Activated CD8-positive, alpha-beta T cell treated with anti-CD3 and anti-CD28 coated beads for 36 hours (primary cell): Measurements from ENCODE around the gene POU3F1. TPM values are rescaled to one million over a fixed set of nuclear protein-coding genes. Genes with fewer than 3 reads are reported as not detected.
A peak's percentile ranks its signal among the peaks of the same experiment; 100 is the strongest.

ENCODE experiments used
- ATAC-seq: fragments of 200-7000 bp; cut with Tn5 transposase; one replicate; pipeline ENCODE4 v1.10.0; 2021; ENCODE audit warnings: mild to moderate bottlenecking, moderate library complexity
- CTCF ChIA-PET: fragments of 350-600 bp; sonication (Branson Sonifier 250); formaldehyde crosslinking; loops from one replicate; lab custom pipeline; 2021; ENCODE audit warnings: antibody characterized with exemption; lab: Charles Lee
- POLR2A ChIA-PET: fragments of 350-600 bp; sonication (Branson Sonifier 250); formaldehyde crosslinking; loops from one replicate; lab custom pipeline; 2021; ENCODE audit warnings: antibody characterized with exemption; lab: Charles Lee
- DNase-seq: peaks from one replicate; pipeline ENCODE4 v3.0.0-alpha.2; 2020
- H3K27ac Mint-ChIP-seq: one replicate; pipeline ENCODE4 v1.8.0; 2021; ENCODE audit warnings: mild to moderate bottlenecking, mixed read lengths
- H3K27me3 Mint-ChIP-seq: one replicate; pipeline ENCODE4 v1.8.0; 2021; ENCODE audit warnings: mixed read lengths
- H3K36me3 Mint-ChIP-seq: one replicate; pipeline ENCODE4 v1.8.0; 2021; ENCODE audit warnings: low read depth, mixed read lengths
- H3K4me1 Mint-ChIP-seq: one replicate; pipeline ENCODE4 v1.8.0; 2021; ENCODE audit warnings: low read depth, mixed read lengths
- H3K4me3 Mint-ChIP-seq: one replicate; pipeline ENCODE4 v1.8.0; 2021; ENCODE audit warnings: mild to moderate bottlenecking, moderate library complexity, mixed read lengths
- H3K9me3 Mint-ChIP-seq: one replicate; pipeline ENCODE4 v1.8.0; 2021; ENCODE audit warnings: mixed read lengths
- CTCF ChIP-seq: fragments of 200-600 bp; IDR thresholded peaks from one replicate; pipeline ENCODE4 v1.8.0; 2022; ENCODE audit warnings: antibody characterized with exemption, mild to moderate bottlenecking
- intact Hi-C: fragments of 100-400 bp; cut with micrococcal nuclease; formaldehyde crosslinking; loops from one replicate; pipeline ENCODE4 v1.10.0; 2022
- total RNA-seq, 2 experiments: library from RNA; stranded (reverse); gene quantifications; one replicate each; pipeline ENCODE4 v1.2.3, GENCODE V29; 2021

POU3F1 gene
- total RNA-seq, 2 experiments from 2014 or later = 0.16 TPM; not detected in 1

GRCh38 chr1:38003261-38004250, 43.0 kb downstream of the POU3F1 start:
- H3K9me3 Mint-ChIP-seq = no peaks in the 10 kb centered on the region
- H3K4me3 Mint-ChIP-seq = peak overlapping the region; percentile 89
- H3K27me3 Mint-ChIP-seq = no peaks in the 10 kb centered on the region
- CTCF ChIA-PET = interaction anchor here (1.0 to 4.3 kb wide), 7 partner anchors 10 to 70 kb away, joined by 3 to 26 read pairs (median 5); partner anchors contain the start of genes SF3A3 and UTP11
- no peak for DNase-seq
- H3K27ac Mint-ChIP-seq = peak overlapping the region; percentile 90
- ATAC-seq = no peak
- intact Hi-C loops = no loop called here
- no peak for TF ChIP-seq CTCF
- POLR2A ChIA-PET = interaction anchor here (0.7 to 1.7 kb wide), 5 partner anchors 7 to 24 kb away, joined by 3 to 9 read pairs (median 3); partner anchors contain the start of gene SF3A3
- H3K4me1 Mint-ChIP-seq = peaks cover 52% of the 10 kb centered on the region
- H3K36me3 Mint-ChIP-seq = peaks cover 24% of the 10 kb centered on the region

GRCh38 chr1:38000529-38001455, 45.8 kb downstream of the POU3F1 start:
- Mint-ChIP-seq H3K36me3 (peaks cover 42% of the 10 kb centered on the region), H3K27me3 (no peaks in the 10 kb centered on the region), H3K4me1 (peaks cover 58% of the 10 kb centered on the region), H3K9me3 (no peaks in the 10 kb centered on the region), H3K27ac (peak overlapping the region; percentile 92), H3K4me3 (peak overlapping the region; percentile 21)
- ATAC-seq = no peak
- intact Hi-C loops = no loop called here
- peak; percentile 22 for DNase-seq
- ChIA-PET POLR2A (interaction anchor here (0.8 to 14.5 kb wide), 4 partner anchors 10 to 21 kb away, joined by 4 to 114 read pairs (median 8); partner anchors contain the start of genes SF3A3 and UTP11), CTCF (interaction anchor here (1.0 to 4.3 kb wide), 5 partner anchors 9 to 29 kb away, joined by 3 to 29 read pairs (median 6); partner anchors contain the start of genes SF3A3 and UTP11)
- TF ChIP-seq CTCF = no peak

- no peak for DNase-seq
- H3K9me3 Mint-ChIP-seq = no peaks in the 10 kb centered on the region
- no peak for ATAC-seq
- peak overlapping the region; percentile 60 for H3K4me3 Mint-ChIP-seq
- H3K27me3 Mint-ChIP-seq = no peaks in the 10 kb centered on the region
- TF ChIP-seq CTCF = no peak
- intact Hi-C loops = no loop called here
- H3K4me1 Mint-ChIP-seq = peaks cover 61% of the 10 kb centered on the region
- peaks cover 45% of the 10 kb centered on the region for H3K36me3 Mint-ChIP-seq
- ChIA-PET POLR2A (interaction anchor here (0.8 to 14.5 kb wide), 4 partner anchors 10 to 21 kb away, joined by 4 to 114 read pairs (median 8); partner anchors contain the start of genes SF3A3 and UTP11), CTCF (interaction anchor here (1.0 to 4.3 kb wide), 5 partner anchors 9 to 30 kb away, joined by 3 to 29 read pairs (median 6); partner anchors contain the start of genes SF3A3 and UTP11)
- peak overlapping the region; percentile 92 for H3K27ac Mint-ChIP-seq
These were observed 46.4 kb downstream of the POU3F1 start for GRCh38 chr1:38000233-38000528.

- ATAC-seq = peak; percentile 17
- peaks cover 67% of the 10 kb centered on the region for H3K4me1 Mint-ChIP-seq
- POLR2A ChIA-PET = interaction anchor here (0.6 to 14.5 kb wide), 4 partner anchors 9 to 24 kb away, joined by 3 to 114 read pairs (median 8); partner anchors contain the start of genes SF3A3 and UTP11
- H3K27me3 Mint-ChIP-seq = no peaks in the 10 kb centered on the region
- DNase-seq = peak; percentile 39
- H3K36me3 Mint-ChIP-seq = peaks cover 50% of the 10 kb centered on the region
- CTCF ChIA-PET = interaction anchor here (1.3 to 3.5 kb wide), 3 partner anchors 9 to 20 kb away, joined by 3 to 29 read pairs (median 6); partner anchors contain the start of gene SF3A3
- peak overlapping the region; percentile 60 for H3K4me3 Mint-ChIP-seq
- intact Hi-C loops = no loop called here
- no peak for TF ChIP-seq CTCF
- peak overlapping the region; percentile 92 for H3K27ac Mint-ChIP-seq
- H3K9me3 Mint-ChIP-seq = no peaks in the 10 kb centered on the region
These were observed 47.0 kb downstream of the POU3F1 start for GRCh38 chr1:37999430-38000232.
